DMS114 treated with DMSO at 0.1 percent for 48 hours (cell line): ENCODE measurements around the gene PADI6.

Experiments used
- DNase-seq: peaks from one replicate; lab custom pipeline; 2025; ENCODE audit not compliant: unreplicated experiment; lab: John Stamatoyannopoulos, UW

PADI6 gene

DNA sequence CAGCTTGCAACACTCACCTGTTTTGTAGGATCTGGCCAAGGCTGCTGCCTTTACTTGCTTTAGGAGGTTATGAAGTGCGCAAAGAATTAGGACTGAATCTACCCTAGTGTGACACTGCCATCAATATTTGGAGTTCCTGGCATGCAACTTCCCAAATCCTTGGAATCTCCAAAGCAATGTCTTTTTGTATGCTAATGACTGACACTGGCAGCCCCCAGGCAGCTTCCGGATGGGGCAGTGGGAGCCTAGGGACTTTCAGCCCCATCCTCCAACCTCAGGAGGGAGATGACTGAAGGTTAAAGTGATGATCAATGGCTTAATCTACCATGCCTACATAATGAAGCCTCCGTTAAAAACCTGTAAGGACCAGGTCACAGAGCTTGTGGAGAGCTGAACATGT lies 62.0 kb downstream of the PADI6 start:
- DNase-seq = no peak

DNA sequence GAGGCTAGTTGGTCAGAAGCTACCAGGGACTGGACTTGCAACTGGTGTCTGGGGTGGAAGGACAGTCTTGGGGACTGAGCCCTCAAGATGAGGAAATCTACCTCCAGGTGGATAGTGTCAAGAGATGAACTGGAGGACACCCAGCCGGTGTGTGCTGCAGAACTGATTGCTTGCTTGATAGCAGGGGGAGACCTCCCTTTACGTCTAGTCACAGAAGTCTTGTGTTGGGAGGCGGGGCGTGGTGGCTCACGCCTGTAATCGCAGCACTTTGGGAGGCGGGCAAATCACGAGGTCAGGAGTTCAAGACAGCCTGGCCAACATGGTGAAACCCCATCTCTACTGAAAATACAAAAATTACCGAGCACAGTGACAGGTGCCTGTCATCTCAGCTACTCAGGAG lies 62.6 kb downstream of the PADI6 start:
- no peak for DNase-seq

GRCh38 chr1:17436380-17437174 lies 64.6 kb downstream of the PADI6 start:
- no peak for DNase-seq

- no peak for DNase-seq
These were observed 65.2 kb downstream of the PADI6 start for GRCh38 chr1:17437260-17437579.

GRCh38 chr1:17437580-17438317 lies 65.8 kb downstream of the PADI6 start:
- no peak for DNase-seq

DNA sequence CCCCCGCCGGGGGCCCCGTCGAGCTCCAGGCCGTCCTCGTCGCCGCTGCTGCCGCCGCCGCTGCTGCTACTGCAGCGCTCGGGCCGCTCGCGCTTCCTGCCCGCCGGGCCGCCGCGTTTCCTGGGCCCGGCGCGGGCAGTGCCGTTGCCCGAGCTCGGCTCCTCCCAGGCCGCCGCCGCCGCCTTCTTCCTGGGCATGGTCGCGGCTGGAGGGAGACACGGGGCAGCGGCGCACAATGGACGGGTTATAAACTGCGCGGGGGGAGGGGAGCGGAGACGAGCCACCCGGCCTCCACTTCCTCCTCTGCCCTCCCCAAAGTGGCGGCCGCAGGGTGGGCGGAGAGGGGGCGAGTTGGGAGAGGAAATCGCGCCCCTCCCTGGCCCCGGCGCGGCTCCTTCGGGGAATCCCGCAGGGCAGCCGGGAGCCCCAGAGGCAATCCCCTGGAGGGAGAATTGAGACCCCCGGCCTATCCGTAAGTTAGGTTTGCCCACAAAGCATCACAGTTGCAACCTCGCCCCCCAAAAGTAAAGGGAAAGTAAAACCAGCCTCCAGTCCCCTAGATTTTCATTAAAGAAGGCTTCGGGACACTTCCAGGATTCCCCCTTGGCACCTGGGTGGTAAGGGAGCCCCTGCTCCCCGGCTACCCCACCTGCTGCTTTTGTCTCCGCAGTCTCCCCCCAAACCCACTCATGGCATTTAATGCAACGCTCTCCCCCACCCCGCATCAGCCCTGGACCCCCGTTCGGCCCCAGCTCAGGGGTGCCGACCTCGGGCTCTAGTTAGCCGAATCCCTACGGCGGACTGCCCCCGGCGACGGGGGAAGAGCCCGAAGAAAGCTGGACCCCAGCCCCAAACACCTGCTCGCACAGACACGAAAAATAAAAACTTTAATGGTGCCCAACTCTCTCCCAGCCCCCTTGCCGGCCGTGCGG lies 66.6 kb downstream of the PADI6 start:
- peak; percentile 25 for DNase-seq

- DNase-seq = peak; percentile 64
These were observed 67.5 kb downstream of the PADI6 start, which contains the start of gene RCC2 for GRCh38 chr1:17439250-17440073. RCC2 (minus strand) TSS chr1:17439677; CDS start chr1:17438514, 1,163 bp downstream.

GRCh38 chr1:17440074-17440826 lies 68.3 kb downstream of the PADI6 start:
- DNase-seq = no peak

GRCh38 chr1:17440827-17441168 lies 68.8 kb downstream of the PADI6 start:
- DNase-seq = no peak

DNA sequence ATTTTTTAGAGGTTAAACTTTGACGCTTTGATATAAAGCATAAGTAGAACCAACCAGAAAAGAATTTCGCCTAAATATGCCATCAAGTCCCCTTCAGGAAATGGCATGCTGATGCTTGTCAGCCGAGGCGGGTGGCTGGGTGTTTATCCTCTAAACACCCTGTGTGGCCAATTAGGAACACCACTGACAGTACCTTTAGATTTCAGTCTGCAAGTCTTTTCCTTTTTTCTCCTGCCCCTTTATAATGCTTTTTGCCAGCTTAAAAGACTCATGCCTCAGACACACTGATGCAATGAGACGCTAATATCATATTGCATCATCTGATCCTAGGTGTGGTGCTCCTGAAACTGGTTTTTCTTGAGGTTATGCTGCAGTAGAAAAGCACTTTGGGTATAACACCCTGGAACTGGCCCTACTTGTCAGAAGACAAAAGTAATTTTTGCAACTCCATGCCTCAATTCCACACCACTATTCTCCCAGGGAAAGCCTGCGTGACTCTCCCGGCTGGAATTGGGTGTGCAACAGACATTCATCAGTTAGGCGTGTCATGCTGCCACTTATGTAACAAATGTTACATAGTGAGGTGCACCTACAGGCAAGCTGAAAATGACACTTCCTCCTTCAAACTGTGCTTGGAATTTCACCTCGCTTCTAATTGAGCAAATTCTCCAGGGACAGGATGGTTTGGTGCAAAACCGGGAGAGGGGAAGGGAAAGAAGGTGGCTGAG lies 69.4 kb downstream of the PADI6 start:
- no peak for DNase-seq

DNA sequence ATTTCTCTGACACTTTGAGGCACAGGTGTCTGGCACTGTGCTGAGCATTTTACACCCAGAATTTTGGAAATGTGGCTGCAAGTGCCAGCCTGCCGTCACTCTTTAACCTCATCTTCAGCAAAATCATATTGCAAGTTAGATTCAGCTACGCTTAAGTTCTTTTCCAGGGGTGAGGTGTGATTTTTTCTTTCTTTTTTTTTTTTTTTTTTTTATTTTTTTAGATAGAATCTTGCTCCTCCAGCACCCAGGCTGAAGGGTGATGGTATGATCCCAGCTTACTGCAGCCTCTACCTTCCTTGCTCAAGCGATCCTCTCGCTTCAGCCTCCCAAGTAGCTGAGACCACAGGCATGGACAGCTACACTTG lies 70.0 kb downstream of the PADI6 start:
- no peak for DNase-seq

DNA sequence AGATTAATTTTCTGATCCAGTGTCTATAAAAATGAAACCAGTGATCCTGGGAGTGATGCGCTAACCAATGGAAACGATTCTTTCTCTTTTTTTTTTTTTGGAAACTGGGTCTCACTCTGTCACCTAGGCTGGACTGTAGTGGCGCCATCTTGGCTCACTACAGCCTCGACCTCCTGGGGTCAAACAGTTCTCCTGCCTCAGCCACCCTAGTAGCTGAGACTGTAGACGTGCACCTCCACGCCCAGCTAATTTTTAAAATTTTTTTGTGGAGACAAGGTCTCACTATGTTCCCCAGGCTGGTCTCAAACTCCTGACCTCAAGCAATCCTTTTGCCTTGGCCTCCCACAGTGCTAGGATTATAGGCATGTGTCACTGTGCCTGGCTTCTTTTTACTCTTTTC lies 70.8 kb downstream of the PADI6 start:
- no peak for DNase-seq

DNA sequence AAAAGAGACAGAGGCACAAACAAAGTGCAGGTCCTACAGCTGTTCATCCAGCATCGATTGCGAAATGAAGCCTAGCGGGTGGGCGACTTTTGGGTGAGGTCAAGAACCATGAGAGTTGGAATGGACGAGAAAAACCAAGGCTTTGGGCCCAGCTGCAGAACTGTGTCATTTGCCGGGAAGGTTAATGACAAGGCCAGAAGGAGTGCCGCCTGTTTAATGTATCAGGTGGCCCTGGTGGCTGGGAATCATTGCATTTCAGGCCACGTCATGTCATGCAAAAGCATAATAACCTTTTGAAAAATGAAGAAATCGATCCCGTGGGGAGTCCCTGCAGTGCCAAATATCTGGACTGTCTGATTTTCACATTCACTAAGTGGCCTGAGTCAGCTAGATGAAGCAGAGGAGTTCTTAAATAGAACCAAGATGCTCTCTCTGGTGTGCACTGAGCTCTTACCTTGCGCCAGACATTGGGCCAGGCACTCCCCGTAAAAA lies 75.6 kb downstream of the PADI6 start:
- no peak for DNase-seq
